ENCODE data around the gene DUSP3. TPM values are rescaled to one million over a fixed set of nuclear protein-coding genes. Genes with fewer than 3 reads are reported as not detected.

Gene DUSP3
- total RNA-seq, 1 experiment from 2014 or later, result 38.4 TPM

- Histone ChIP-seq H3F3A (ENCODE audit: insufficient read depth, low read depth) (peaks cover 7% of the 10 kb centered on the region; the same call in 1 of the 2 replicates), H4K20me1 (ENCODE audit: insufficient read depth) (no peaks in the 10 kb centered on the region; the same call in 1 of the 2 replicates), H3K36me3 (ENCODE audit: low read depth) (0 out of 2 replicates have a peak, but pooled peaks cover 8% of the 10 kb centered on the region), H3K9me3 (ENCODE audit: insufficient read depth, low read depth) (no peaks in the 10 kb centered on the region), H3K27ac (no peak overlapping the region), H3K9me2 (ENCODE audit: insufficient read depth) (no peaks in the 10 kb centered on the region), H3K27me3 (ENCODE audit: insufficient read depth, low read depth) (peaks cover 20% of the 10 kb centered on the region; the same call in 1 of the 2 replicates), H3K79me2 (ENCODE audit: low read depth) (peaks cover 27% of the 10 kb centered on the region), H3K4me1 (replicated peaks; ENCODE audit: insufficient read depth) (peaks cover 14% of the 10 kb centered on the region), H2AFZ (peak overlapping the region; percentile 94), H3K4me2 (peak overlapping the region; percentile 92), H3K4me3 (peak overlapping the region; percentile 81)
- BruUV-seq (replicated peaks), result TSS peak; percentile 72
- intact Hi-C loops (cut with micrococcal nuclease; ENCODE audit: unreplicated experiment), result loop anchor here (2.0 kb wide), 1 partner anchor 67 kb away; the partner anchor contains the start of gene CD300LG
- CTCF ChIA-PET, result no interaction called here
- POLR2A ChIA-PET (ENCODE audit: unreplicated experiment), result interaction anchor here (0.6 to 1.1 kb wide), 5 partner anchors 60 to 1625 kb away, joined by 3 to 13 read pairs (median 3); no protein-coding TSS in a partner anchor
- TF ChIP-seq EZH2 (IDR thresholded peaks at IDR 0.05; ENCODE audit: low read depth) (no peak), CTCF (conservative IDR thresholded peaks at IDR 0.05) (peak; percentile 40; the same call in 1 of the 2 replicates)
- no peak for DNase-seq
Measured at GRCh38 chr17:43779145-43780125, 658 bp upstream of the DUSP3 start.

GRCh38 chr17:43774304-43775250 lies 4.2 kb downstream of the DUSP3 start:
- POLR2A ChIA-PET (ENCODE audit: unreplicated experiment), result no interaction called here
- intact Hi-C loops (cut with micrococcal nuclease; ENCODE audit: unreplicated experiment), result no loop called here

More at GRCh38 chr17:43774304-43775250, 4.2 kb downstream of the DUSP3 start:
- no peaks in the 10 kb centered on the region for H3K9me2 ChIP-seq (ENCODE audit: insufficient read depth)
- H3K4me2 ChIP-seq, result no peak overlapping the region
- CTCF ChIA-PET, result no interaction called here
- H4K20me1 ChIP-seq (ENCODE audit: insufficient read depth), result no peaks in the 10 kb centered on the region; the same call in 1 of the 2 replicates
- TF ChIP-seq CTCF (conservative IDR thresholded peaks at IDR 0.05) (no peak), EZH2 (IDR thresholded peaks at IDR 0.05; ENCODE audit: low read depth) (no peak)
- BruUV-seq (replicated peaks), result no TSS peak
- no peak overlapping the region for H3K4me3 ChIP-seq
- peaks cover 27% of the 10 kb centered on the region for H3K79me2 ChIP-seq (ENCODE audit: low read depth)
- peaks cover 3% of the 10 kb centered on the region; the same call in 1 of the 2 replicates for H3K27me3 ChIP-seq (ENCODE audit: insufficient read depth, low read depth)
- no peaks in the 10 kb centered on the region for H3K9me3 ChIP-seq (ENCODE audit: insufficient read depth, low read depth)
- H3K27ac ChIP-seq, result no peak overlapping the region
- no peak overlapping the region for H2AFZ ChIP-seq
- H3K4me1 ChIP-seq (replicated peaks; ENCODE audit: insufficient read depth), result peaks cover 14% of the 10 kb centered on the region
- peaks cover 10% of the 10 kb centered on the region; the same call in 1 of the 2 replicates for H3F3A ChIP-seq (ENCODE audit: insufficient read depth, low read depth)
- no peak for DNase-seq
- peaks cover 8% of the 10 kb centered on the region; the same call in 1 of the 2 replicates for H3K36me3 ChIP-seq (ENCODE audit: low read depth)

Measured in PC-9 (cell line).